Keratinocyte (primary cell): Measurements from ENCODE around the gene WASHC2C. TPM values are rescaled to one million over a fixed set of nuclear protein-coding genes. Genes with fewer than 3 reads are reported as not detected.
"Not testable (repeated sequence)": the region's sequence is repeated elsewhere in the genome, so short reads cannot be mapped to it uniquely, and the experiment has no call there.

Source experiments
- DNase-seq: peaks from one replicate; pipeline ENCODE4 v3.0.0-alpha.2; 2011; ENCODE audit warnings: low read depth, missing footprints, low spot score
- FAIRE-seq: peaks from 2 replicates; lab custom pipeline; 2011; peaks lifted over from hg19 to GRCh38; lab: Jason Lieb, UNC
- H2AFZ ChIP-seq: 2 replicates; pipeline ENCODE4 v1.6.0; 2012; ENCODE audit warnings: low read length, control low read depth, inconsistent platforms; ENCODE audit not compliant: control insufficient read depth
- H3K27ac ChIP-seq: 2 replicates; pipeline ENCODE4 v1.5.1; 2011; ENCODE audit warnings: low read length; ENCODE audit not compliant: control insufficient read depth, insufficient read depth
- H3K27me3 ChIP-seq: 3 replicates; pipeline ENCODE4 v1.6.0; 2011; ENCODE audit warnings: low read length; ENCODE audit not compliant: control insufficient read depth, insufficient read depth; ENCODE audit errors: extremely low read depth
- H3K36me3 ChIP-seq, 2 experiments: 2 replicates in 1 of 2; 3 replicates in 1 of 2; pipeline ENCODE4 v1.5.1; 2011; ENCODE audit warnings: low read length in 2 of 2, mild to moderate bottlenecking in 1 of 2; ENCODE audit not compliant: control insufficient read depth in 2 of 2, insufficient read depth in 2 of 2; ENCODE audit errors: extremely low read depth in 1 of 2
- H3K4me1 ChIP-seq: 3 replicates; pipeline ENCODE4 v1.5.1; 2011; ENCODE audit warnings: low read length; ENCODE audit not compliant: control insufficient read depth, insufficient read depth; ENCODE audit errors: extremely low read depth
- H3K4me2 ChIP-seq: 3 replicates; pipeline ENCODE4 v1.6.0; 2011; ENCODE audit warnings: low read depth, low read length; ENCODE audit not compliant: control insufficient read depth, insufficient read depth; ENCODE audit errors: extremely low read depth
- H3K4me3 ChIP-seq, 3 experiments: fragments of 200-600 bp in 1 of 3; sonication (generic) in 1 of 3; 2 replicates in 2 of 3; 3 replicates in 1 of 3; pipeline ENCODE4 v1.5.1; 2011 to 2016; ENCODE audit warnings: low read length in 3 of 3, mild to moderate bottlenecking in 3 of 3, control low read depth in 2 of 3, inconsistent platforms in 1 of 3, low read depth in 1 of 3, mixed read lengths in 1 of 3, mixed run types in 1 of 3, moderate library complexity in 1 of 3; ENCODE audit not compliant: control insufficient read depth in 2 of 3, insufficient read depth in 2 of 3; ENCODE audit errors: extremely low read depth in 1 of 3
- H3K79me2 ChIP-seq: 2 replicates; pipeline ENCODE4 v1.6.0; 2012; ENCODE audit warnings: low read length; ENCODE audit not compliant: control insufficient read depth, insufficient read depth
- H3K9ac ChIP-seq: 3 replicates; pipeline ENCODE4 v1.6.0; 2011; ENCODE audit warnings: low read length; ENCODE audit not compliant: control insufficient read depth, insufficient read depth; ENCODE audit errors: extremely low read depth
- H3K9me1 ChIP-seq: 3 replicates; pipeline ENCODE4 v1.6.0; 2011; ENCODE audit warnings: low read length; ENCODE audit not compliant: control insufficient read depth, insufficient read depth; ENCODE audit errors: extremely low read depth
- H3K9me3 ChIP-seq: 2 replicates; pipeline ENCODE4 v1.5.1; 2012; ENCODE audit warnings: low read depth, low read length; ENCODE audit not compliant: control insufficient read depth
- H4K20me1 ChIP-seq: 3 replicates; pipeline ENCODE4 v1.6.0; 2011; ENCODE audit warnings: low read length; ENCODE audit not compliant: control insufficient read depth, insufficient read depth; ENCODE audit errors: extremely low read depth
- EZH2 ChIP-seq: IDR thresholded peaks from one replicate; pipeline ENCODE4 v1.6.1; 2012; ENCODE audit warnings: inconsistent platforms, mild to moderate bottlenecking, low read length, moderate library complexity
- dilution Hi-C: fragments of 300-500 bp; cut with MboI; formaldehyde crosslinking; loops from one replicate; pipeline ENCODE4 v1.7.0; 2020; ENCODE audit warnings: low sequenced_read_pairs; ENCODE audit not compliant: extremely low pct_ligation_motif_present
- polyA plus RNA-seq, 5 experiments: library from polyadenylated mRNA; depleted of rRNA in 3 of 5; stranded (reverse) in 3 of 5; stranded (forward) in 1 of 5; unstranded in 1 of 5; fragments of >200 nt; gene quantifications; 1 replicate in 1 of 5; 2 replicates in 3 of 5; 3 replicates in 1 of 5; pipeline versions ENCODE4 v1.2.1 to v1.2.3, GENCODE V29; 2011 to 2012; ENCODE audit warnings: missing spikeins in 2 of 5, low read depth in 1 of 5, low replicate concordance in 1 of 5
- TF ChIP-seq, protein P1 (sequence below), 3 experiments: IDR thresholded peaks in 1 of 3; conservative IDR thresholded peaks in 1 of 3; optimal IDR thresholded peaks in 1 of 3; 2 replicates in 2 of 3; 3 replicates in 1 of 3; pipeline versions ENCODE3 to v1.5.1; 2011; ENCODE audit warnings: low read length in 3 of 3, mild to moderate bottlenecking in 3 of 3, moderate library complexity in 2 of 3, control low read depth in 1 of 3, inconsistent platforms in 1 of 3; ENCODE audit not compliant: insufficient read depth in 2 of 3; ENCODE audit errors: extremely low read depth in 1 of 3

WASHC2C gene
- polyA plus RNA-seq, 1 donor (not counting 4 experiments of a cell fraction or from before 2014, with no cell fraction given), result 32.7 TPM

DNA sequence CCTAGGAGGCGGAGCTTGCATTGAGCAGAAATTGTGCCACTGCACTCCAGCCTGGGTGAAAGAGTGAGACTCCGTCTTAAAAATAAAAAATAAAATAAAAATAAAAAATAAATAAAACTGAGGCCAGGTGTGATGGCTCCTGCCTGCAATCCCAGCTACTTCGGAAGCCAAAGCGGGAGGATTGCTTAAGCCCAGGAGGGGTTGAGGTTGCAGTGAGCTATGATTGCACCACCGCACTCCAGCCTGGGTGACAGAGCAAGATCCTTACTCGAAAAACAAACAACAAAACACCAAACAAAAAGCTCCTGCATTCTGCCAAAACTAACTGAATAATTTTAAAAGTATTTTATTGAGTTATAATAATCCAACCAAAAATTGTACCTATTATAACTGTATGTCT is 84.0 kb downstream of the WASHC2C start:
- Histone ChIP-seq H3K36me3 (no peaks in the 10 kb centered on the region), H3K4me1 (peaks cover 2% of the 10 kb centered on the region), H3K27ac (no peak overlapping the region), H3K9ac (no peak overlapping the region), H2AFZ (no peak overlapping the region), H3K4me2 (no peak overlapping the region), H3K27me3 (no peaks in the 10 kb centered on the region), H3K79me2 (no peaks in the 10 kb centered on the region), H3K9me1 (no peaks in the 10 kb centered on the region), H4K20me1 (no peaks in the 10 kb centered on the region), H3K4me3 (no peak overlapping the region), H3K9me3 (no peaks in the 10 kb centered on the region)
- TF ChIP-seq, protein P1, sequence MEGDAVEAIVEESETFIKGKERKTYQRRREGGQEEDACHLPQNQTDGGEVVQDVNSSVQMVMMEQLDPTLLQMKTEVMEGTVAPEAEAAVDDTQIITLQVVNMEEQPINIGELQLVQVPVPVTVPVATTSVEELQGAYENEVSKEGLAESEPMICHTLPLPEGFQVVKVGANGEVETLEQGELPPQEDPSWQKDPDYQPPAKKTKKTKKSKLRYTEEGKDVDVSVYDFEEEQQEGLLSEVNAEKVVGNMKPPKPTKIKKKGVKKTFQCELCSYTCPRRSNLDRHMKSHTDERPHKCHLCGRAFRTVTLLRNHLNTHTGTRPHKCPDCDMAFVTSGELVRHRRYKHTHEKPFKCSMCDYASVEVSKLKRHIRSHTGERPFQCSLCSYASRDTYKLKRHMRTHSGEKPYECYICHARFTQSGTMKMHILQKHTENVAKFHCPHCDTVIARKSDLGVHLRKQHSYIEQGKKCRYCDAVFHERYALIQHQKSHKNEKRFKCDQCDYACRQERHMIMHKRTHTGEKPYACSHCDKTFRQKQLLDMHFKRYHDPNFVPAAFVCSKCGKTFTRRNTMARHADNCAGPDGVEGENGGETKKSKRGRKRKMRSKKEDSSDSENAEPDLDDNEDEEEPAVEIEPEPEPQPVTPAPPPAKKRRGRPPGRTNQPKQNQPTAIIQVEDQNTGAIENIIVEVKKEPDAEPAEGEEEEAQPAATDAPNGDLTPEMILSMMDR (optimal IDR thresholded peaks at IDR 0.05 in 1 of 3, IDR thresholded peaks at IDR 0.05 in 1 of 3, conservative IDR thresholded peaks at IDR 0.05 in 1 of 3; ENCODE audit: extremely low read depth in 1 of 3, insufficient read depth in 2 of 3, low read length in 3 of 3), result no peak
- TF ChIP-seq EZH2, result no peak
- FAIRE-seq (no peak), DNase-seq (no peak)
- dilution Hi-C loops, result no loop called here

DNA sequence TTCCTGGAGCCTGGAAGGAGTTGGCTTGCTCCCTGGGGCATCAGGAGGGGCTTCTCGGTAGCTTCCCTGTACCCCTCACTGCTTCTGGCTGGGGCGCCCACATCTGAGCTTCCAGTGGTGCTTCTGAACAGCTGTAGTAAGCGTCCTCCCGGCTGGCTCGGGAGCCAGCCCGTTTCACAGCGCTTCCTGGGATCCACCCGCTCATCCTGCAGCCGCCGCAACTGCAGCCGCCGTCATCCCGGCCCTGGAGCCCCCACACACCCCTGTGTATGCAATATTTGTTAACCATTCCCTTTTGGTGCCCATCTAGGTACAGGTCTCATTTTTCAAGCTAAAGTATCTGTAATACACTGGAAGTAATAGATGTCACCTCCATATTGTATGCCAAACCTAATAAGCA is 85.9 kb downstream of the WASHC2C start:
- dilution Hi-C loops, H3K9me3 ChIP-seq, H3K4me3 ChIP-seq, H3K36me3 ChIP-seq, H3K9me1 ChIP-seq, H3K27ac ChIP-seq, H3K4me2 ChIP-seq, FAIRE-seq, H3K9ac ChIP-seq, H4K20me1 ChIP-seq, H2AFZ ChIP-seq, H3K4me1 ChIP-seq, DNase-seq, H3K79me2 ChIP-seq, H3K27me3 ChIP-seq: not testable (repeated sequence)

DNA sequence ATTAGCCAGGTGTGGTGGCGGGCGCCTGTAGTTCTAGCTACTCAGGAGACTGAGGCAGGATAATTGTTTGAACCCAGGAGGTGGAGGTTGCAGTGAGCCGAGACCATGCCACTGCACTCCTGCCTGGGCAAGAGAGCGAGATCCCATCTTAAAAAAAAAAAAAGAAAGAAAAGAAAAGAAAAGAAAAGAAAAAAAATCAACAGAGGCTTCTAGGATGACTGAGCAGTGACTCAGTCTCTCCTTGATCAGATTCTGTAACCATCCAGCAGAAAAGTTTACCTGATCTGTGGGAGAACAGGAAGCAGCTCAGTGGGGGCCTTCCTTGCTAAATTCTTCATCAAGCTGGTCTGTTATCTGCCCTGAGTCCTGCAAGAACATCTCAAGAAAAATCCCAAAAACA is 87.1 kb downstream of the WASHC2C start:
- DNase-seq, result not testable (repeated sequence)

More for the DNA sequence above, 87.1 kb downstream of the WASHC2C start:
- H3K4me1 ChIP-seq, H3K79me2 ChIP-seq, H3K9me3 ChIP-seq, H3K4me2 ChIP-seq, H3K27me3 ChIP-seq, dilution Hi-C loops, H2AFZ ChIP-seq, H3K9ac ChIP-seq, H3K27ac ChIP-seq, H3K36me3 ChIP-seq, H3K4me3 ChIP-seq, H3K9me1 ChIP-seq, H4K20me1 ChIP-seq, FAIRE-seq: not testable (repeated sequence)
